ENCODE data around the gene COL9A3.

GRCh38 chr20:62793757-62794006 is 23.2 kb upstream of the COL9A3 start:
- TF ChIP-seq CTCF (IDR thresholded peaks at IDR 0.05): no peak
- TF ChIP-seq EP300 (IDR thresholded peaks at IDR 0.05): no peak

All from esophagus muscularis mucosa (tissue), 3 donors.